GM19023 (cell line): ENCODE measurements around the gene IRF2.
"Not testable (repeated sequence)": the region's sequence is repeated elsewhere in the genome, so short reads cannot be mapped to it uniquely, and the experiment has no call there.

Source experiments
- ATAC-seq: cut with Tn5 transposase; IDR thresholded peaks from one replicate; pipeline ENCODE4 v1.9.1; 2021; ENCODE audit warnings: mild to moderate bottlenecking, moderate library complexity; ENCODE audit not compliant: unreplicated experiment

IRF2 gene

DNA sequence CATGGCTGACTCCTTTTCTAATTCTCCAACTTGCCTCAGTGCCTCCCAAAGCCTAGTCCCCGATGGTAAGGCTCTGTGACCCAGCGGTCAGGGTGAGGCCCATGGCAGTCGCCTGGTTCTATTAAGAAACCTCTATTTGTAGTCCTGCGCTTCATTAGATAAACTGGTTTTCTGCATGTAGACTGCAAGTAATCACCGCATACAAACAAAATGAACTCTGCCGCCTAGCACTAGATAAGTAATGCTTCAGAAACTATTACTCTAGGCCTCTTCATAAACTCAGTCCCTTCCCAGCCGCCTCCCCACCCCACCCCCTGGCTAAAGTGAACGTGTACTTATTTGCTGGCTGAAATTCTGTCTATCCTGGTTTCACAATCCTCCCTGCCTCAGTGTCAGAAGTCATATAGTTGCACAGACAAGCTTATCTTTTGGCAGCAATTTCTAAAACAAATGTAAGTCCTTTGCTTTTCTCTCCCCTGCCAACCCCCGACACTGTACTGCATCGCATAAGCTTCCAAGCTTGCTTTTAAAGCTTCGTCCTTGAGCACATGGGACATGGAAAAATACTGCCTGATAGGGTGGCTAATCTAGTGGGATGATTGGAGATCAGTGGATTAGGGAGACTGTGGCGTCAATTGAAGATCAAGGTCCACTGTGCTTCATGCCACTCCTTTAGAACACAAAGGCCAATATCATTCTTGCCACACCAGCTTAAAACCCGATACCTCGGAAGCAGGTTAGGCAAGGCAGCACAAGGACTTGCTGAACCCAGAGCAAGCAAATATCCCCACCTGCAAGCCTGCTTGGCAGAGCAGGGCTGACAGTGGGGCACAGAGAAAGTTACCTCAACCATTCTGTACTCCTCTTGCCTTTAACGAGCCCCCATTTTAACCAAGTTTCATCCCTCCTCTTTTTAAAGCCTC is 125.8 kb downstream of the IRF2 start:
- ATAC-seq = no peak

DNA sequence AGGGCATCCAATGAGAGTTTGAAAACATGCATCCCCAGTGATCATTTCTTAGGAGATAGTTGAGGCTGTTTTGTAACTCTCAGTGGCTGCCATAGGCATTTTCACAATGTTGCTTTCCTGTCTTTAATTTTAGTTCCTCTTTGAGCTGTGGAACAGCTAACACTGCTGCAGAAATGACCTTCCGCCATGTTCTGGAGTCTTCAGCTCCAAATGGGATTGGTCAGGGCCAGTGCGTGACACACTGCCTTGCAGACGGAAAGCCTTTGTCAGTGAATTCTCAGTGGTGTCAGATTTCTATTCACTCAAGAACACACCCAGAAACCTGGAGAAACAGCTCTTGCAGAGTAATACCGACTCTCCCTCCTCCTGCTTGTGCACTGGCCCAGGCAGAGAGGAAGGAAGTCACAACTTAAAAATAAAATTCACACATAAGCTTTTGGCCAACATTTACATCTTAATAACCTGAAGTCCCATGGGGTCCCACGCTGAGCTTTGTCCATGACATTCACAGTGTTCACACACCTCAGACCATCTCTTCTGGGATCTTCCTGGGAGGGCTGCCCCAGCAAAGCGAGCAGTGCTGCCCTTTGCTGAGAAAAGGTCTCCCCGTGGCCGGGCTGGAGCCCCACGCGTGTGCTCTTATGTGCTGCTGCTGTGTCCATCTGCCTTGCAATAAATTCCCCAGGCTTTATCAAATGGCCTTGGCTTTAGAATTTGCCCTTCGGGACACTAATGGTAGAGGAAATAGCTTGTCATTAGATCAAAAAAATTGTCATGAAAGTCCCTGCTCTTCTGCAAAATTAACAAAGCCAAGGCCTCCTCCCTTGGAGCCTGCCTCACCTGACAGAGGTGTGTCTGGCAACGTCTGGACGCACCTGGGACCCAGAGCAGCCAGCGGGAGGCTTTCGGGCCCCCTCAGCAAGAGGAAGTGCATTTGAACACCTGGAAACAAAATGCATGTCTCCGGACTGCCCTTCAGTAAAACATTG is 126.8 kb downstream of the IRF2 start:
- peak; percentile 69 for ATAC-seq

DNA sequence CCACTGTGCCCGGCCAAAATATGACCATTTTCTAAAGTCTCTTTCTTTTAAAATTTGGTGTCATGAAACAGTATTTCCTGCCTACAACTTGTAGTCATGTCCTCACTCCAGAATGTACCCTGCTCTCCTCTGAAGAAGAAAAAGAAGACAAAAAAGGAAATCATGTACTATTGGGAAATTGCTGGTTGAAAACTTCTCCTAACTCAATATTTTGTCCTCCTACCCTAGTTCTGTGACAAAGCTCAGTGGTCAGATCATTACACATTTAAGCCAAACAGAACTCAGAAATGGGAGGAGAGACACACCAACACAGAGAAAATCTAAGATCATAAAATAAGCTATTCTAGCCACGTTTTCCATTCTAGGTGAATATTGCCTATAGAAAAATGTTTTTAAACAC is 127.7 kb downstream of the IRF2 start:
- ATAC-seq = no peak

DNA sequence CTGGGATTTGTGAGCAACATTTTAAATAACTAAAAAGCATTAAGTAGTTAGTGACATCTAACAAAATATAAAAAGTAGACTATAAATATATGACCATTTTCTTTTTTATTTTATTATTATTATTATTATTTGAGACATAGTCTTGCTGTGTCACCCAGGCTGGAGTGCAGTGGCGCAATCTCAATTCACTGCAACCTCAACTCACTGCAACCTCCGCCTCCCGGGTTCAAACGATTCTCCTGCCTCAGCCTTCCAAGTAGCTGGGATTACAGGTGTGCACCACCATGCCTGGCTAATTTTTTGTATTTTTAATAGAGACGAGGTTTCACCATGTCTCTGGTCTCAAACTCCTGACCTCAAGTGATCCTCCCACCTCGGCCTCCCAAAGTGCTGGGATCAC is 128.1 kb downstream of the IRF2 start:
- ATAC-seq = not testable (repeated sequence)

DNA sequence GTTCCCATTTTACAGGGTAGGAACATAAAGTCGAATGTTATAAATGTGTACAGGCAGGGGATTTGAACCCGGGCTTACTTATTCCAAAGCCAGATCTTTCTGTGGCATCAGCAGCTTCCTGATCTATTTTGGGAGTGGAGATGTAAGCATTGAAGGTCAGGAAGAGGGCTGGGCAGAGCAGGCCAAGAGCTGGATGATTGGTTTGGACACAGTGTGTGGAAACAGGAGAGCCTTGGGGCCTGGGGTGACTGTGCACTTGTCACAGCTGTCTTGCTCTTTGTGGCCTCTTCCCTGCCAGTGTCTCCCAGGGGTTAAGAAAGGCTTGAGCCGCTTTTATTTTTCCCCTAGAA is 128.8 kb downstream of the IRF2 start:
- ATAC-seq = no peak

DNA sequence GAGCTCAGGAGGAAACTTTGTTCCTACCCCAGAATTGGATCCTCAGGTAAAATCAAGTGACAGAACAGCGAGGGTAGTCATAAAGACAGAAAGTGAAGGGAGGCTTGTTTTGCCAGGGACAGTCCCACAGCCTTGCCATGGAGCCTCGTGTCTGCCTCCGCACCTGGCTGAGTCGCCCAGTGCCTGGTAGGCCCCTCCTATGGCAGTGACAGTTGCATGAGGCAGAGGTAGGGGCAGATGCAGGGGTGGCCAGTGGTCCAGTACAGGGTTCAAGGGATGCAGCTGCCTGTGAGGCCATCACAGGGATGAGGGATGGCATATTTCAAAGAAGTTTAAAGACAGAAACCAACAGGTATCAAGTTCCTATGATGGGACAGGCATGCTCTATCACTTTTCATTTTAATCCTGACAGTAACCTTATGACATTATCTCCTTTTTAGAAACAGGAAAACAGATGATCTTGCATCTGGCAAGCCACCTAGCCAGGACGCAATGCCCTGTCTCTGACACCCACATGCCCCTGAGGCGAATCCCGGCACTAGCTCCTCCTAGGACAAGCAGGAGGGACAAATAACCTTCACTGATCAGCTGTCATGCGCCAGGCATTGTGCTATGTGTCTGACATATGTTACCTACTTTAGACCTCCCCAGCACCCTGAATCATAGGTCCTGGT is 129.3 kb downstream of the IRF2 start:
- peak; percentile 28 for ATAC-seq

DNA sequence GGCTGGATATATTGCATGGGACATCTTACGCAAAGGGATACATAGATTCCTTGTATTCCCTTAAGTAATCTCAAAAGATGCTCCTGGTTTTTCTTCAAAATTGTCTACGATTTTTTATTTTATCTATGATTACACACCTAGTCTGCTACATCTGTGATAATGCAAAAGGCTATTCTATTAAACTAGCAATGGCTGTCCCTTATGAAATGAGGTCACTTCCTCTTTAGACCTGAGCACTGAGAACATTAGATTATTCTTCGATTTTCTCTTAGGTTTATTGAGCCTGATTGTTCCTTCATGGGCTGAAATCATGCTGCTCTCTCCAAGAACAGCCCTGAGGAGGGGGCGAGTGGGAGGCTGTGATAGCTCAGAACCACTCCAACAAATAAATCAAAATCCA is 129.9 kb downstream of the IRF2 start:
- ATAC-seq = no peak

DNA sequence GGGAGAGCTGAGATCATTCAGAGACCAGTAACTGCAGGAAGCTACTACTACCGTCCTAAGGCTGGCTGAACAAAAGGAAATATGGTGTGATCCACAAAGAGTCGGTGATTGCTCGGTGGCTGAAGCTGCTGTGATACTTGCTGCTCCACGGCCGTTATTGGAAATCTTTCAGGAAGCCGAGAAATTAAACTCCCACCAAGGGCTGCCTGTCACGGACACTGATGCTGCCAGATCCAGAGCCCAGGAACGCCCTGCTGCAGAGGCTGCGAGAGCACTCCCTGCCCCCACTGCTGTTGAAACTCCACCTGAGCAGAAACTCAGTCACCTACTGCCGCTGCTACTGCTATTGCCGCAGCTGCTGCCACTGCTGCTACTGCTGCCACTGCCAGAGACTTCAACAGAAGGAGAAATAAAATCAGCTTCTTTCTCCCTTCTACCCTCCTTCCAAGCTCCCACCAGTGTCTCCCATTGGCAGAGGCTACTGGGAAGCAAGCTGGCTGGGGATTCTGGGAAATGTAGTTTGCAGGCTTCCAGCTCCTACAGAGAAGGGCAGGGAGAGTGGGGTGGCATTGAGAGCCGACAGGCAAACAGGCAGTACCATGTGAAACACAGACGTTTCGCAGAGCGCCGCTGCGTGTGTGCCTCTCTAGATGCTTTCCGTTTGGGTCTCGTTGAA is 130.7 kb downstream of the IRF2 start:
- peak; percentile 26 for ATAC-seq

DNA sequence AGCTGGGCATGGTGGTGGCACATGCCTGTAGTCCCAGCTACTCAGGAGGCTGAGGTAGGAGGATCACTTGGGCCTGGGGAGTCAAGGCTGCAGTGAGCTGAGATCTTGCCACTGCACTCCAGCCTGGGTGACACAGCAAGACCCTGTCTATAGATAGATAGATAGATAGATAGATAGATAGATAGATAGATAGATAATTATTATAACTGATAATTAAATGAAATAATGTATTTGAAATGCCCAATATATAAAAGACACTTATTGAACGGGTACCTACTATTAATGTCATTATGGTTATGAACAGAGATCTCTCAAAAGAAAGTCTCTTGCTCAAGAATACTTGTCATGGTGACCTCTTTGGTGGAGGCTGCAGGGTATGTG is 131.5 kb downstream of the IRF2 start:
- ATAC-seq = not testable (repeated sequence)

DNA sequence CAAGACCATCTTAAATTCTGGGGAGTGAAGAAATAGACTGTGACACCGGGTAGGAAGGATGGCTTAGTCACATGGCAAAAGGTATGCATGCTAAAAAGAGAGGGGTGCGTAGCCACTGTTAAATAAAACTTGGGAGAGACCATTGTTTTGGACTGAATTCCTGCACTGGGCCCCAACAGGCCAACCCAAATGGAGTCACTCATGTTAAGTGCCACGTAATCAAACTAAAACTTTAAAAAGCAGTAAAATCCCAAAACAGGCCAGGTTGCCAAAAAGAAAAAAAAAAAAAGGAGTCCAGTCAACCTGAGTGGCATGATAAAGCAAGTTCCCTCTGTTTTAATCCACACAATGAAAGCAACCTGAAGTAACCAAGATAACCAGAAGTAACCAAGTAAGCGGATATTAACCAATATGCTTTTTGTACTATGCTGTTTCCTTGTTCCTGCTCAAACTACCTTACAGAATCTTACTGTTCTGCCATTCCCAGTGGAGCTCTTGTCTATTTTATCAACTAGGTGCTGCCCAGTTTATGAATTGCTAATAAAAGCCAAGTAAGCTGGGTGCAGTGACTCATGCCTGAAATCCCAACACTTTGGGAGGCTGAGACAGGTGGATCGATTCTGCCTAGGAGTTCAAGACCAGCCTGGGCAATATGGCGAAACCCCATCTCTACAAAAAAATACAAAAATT is 132.0 kb downstream of the IRF2 start:
- ATAC-seq = no peak

DNA sequence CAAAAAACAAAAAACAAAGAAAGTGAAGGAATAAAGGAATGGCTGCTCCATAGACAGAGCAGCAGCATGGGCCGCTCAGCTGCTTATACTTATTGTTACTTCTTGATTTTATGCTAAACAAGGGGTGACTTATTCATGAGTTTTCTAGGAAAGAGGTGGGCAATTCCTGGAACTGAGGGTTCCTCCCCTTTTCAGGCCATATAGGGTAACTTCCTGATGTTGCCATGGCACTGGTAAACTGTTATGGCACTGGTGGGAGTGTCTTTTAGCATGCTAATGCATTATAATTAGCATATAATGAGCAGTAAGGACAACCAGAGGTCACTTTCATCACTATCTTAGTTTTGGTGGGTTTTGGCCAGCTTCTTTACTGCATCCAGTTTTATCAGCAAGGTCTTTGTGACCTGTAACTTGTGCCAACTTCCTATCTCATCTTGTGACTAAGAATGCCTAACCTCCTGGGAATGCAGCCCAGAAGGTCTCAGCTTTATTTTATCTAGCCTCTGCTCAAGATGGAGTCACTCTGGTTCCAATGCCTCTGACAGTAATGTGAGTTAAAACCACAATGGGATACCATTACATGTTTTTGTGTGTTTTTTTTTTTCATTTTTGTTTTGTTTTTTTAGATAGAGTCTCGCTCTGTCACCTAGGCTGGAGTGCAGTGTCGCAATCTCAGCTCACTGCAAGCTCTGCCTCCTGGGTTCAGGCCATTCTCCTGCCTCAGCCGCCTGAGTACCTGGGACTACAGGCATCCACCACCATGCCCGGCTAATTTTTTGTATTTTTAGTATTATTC is 134.8 kb downstream of the IRF2 start:
- ATAC-seq = not testable (repeated sequence)

DNA sequence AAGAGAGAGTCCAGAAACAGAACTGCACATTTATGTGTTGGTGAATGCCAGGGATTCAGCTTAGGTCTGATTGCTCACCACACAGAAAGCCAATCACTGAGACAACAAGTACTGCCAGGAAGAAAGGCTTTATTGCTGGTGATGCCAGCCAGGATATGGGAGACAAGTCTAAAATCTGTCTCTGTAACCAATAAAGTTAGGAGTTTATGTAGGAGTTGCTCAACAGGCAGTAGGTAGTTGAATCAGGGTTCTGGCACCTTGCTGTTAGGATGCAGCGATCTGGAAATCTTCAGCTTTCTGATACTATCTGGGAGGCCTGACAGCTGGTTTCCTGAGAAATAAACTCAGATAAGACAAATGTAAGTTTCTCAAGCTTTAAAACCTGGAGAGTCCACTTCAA is 136.4 kb downstream of the IRF2 start:
- ATAC-seq = no peak
